ENCODE data around the gene MUC5AC.
"Not testable (repeated sequence)": the region's sequence is repeated elsewhere in the genome, so short reads cannot be mapped to it uniquely, and the experiment has no call there.

MUC5AC gene

GRCh38 chr11:1162491-1163311 is 4.9 kb downstream of the MUC5AC start:
- DNase-seq = no peak

GRCh38 chr11:1163321-1163910 is 5.7 kb downstream of the MUC5AC start:
- DNase-seq = no peak

- no peak for DNase-seq
Measured at GRCh38 chr11:1163911-1164735, 6.4 kb downstream of the MUC5AC start.

GRCh38 chr11:1164779-1165255 is 7.1 kb downstream of the MUC5AC start:
- DNase-seq = not testable (repeated sequence)

- DNase-seq = no peak
Measured at GRCh38 chr11:1165256-1166041, 7.7 kb downstream of the MUC5AC start.

- no peak for DNase-seq
Measured at GRCh38 chr11:1167256-1167655, 9.5 kb downstream of the MUC5AC start.

- no peak for DNase-seq
Measured at GRCh38 chr11:1167751-1168231, 10.0 kb downstream of the MUC5AC start.

- DNase-seq = no peak
Measured at GRCh38 chr11:1168256-1168655, 10.5 kb downstream of the MUC5AC start.

- DNase-seq = no peak
Measured at GRCh38 chr11:1168721-1169161, 11.0 kb downstream of the MUC5AC start.

- no peak for DNase-seq
Measured at GRCh38 chr11:1171223-1171984, 13.7 kb downstream of the MUC5AC start.

GRCh38 chr11:1171985-1172728 is 14.4 kb downstream of the MUC5AC start:
- DNase-seq = no peak

- DNase-seq = no peak
Measured at GRCh38 chr11:1172729-1173117, 15.0 kb downstream of the MUC5AC start.

GRCh38 chr11:1173396-1173795 is 15.6 kb downstream of the MUC5AC start:
- DNase-seq = not testable (repeated sequence)

GRCh38 chr11:1174441-1175370 is 17.0 kb downstream of the MUC5AC start:
- DNase-seq = no peak

- no peak for DNase-seq
Measured at GRCh38 chr11:1175461-1176223, 17.9 kb downstream of the MUC5AC start.

- no peak for DNase-seq
Measured at GRCh38 chr11:1176224-1177019, 18.7 kb downstream of the MUC5AC start.

- DNase-seq = no peak
Measured at GRCh38 chr11:1177020-1177770, 19.4 kb downstream of the MUC5AC start.
